CD4-positive, alpha-beta T cell treated with Interleukin-1 beta for 1 hour (primary cell): ENCODE results near the gene FYTTD1.
"Not testable (repeated sequence)": the region's sequence is repeated elsewhere in the genome, so short reads cannot be mapped to it uniquely, and the experiment has no call there.

Experiments
- DNase-seq, 2 donors: peaks; one replicate each; pipeline ENCODE4 v3.0.0-alpha.2; 2020 to 2022

FYTTD1 gene, protein sequence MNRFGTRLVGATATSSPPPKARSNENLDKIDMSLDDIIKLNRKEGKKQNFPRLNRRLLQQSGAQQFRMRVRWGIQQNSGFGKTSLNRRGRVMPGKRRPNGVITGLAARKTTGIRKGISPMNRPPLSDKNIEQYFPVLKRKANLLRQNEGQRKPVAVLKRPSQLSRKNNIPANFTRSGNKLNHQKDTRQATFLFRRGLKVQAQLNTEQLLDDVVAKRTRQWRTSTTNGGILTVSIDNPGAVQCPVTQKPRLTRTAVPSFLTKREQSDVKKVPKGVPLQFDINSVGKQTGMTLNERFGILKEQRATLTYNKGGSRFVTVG

DNA sequence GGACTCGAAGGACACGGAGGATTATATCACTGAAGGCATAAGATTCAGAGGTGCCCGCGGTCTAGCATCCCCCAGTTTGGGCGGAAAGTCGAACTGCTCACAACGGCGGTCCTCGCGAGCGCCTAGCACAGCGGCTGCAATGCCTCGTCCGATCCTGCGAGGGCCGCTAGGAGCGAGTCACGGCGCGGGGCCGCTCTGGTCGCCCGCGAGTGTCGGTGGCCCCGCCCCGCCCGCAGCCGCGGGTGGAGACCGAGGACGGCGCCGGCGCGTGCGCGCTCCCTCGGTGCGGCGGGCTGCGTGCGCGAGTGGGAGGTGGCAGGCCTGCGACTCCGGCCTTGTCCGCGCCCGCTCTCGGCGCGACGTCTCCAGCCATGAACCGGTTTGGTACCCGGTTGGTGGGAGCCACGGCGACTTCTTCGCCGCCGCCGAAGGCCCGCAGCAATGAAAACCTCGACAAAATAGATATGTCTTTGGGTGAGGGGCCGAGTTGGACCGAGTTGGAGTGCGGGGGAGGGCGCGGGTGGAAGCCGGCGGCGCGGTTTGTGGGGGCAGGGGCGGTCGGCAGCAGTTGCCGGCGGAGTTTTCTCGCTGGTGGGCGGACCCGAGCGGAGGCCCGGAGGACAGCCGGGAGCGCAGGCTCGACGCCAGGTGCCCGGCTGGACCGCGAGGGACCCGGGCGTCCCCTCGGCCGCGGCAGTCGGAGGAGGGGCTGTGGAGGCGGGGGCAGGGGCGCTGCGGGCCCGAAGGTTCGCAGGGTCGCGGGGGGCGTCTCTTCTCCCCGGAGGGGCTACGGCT is at the start of gene FYTTD1:
TSS of gene FYTTD1 (plus strand) at position 283 of the 795 bp plus-strand sequence. CDS start at position 372, 89 bp downstream.
- peak; percentile 89 to 92 for DNase-seq

DNA sequence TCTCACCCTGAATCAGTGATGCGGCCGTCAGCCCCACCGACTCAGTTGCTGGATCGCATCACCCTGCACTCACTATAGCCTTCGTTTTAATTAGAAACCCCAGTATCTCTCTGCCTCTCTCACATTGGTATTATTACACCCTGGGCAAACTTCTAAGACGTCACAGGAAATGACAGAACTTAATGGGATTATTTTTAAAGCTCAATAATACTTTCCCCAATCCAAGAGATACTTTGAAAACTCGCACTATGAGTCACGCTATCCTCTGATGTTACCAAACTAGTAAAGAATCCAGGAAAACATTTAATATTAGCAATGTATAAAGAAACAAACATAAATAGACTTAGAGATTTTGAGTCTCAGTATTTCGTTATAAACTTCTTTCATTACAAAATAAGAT is 49.6 kb upstream of the FYTTD1 start:
- no peak for DNase-seq

DNA sequence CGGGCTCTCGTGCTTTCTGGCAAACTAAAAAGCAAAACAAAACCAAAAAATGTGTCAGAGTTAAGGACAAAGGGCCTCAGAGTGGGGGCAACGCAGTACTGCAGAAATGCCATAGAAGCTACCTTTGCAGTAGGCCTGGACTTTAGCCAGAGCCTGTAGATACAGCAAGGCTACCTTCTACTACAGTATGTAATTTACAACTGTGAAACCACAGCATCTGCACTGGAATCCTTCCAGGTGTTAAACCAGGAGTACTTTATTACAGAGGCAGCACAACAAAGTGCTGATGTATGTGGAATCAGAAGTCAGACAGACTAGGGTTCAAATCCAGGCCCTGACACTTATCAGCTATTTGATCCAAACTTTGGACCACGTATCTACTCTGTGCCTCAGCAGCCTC is 47.8 kb upstream of the FYTTD1 start:
- DNase-seq: no peak

DNA sequence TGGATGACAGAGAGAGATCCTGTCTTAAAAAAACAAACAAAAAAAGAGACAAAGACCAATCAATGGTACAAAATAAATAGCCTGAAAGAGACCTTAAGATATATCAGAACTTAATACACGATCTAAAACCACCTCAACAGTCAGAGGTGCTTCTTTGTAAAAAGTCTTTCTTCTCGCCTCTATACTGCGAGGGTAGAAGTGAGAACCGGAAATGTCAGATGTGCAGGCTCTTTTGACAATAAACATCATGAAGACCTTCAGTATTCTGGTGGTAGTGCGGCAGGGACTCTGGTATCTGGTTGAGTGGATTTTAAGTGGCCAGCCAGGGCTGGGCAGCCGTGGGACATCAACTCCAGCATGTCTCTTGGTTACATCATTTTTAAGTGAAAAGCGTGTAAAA is 43.0 kb upstream of the FYTTD1 start:
- peak in 1 of 2 donors; percentile 17 for DNase-seq

DNA sequence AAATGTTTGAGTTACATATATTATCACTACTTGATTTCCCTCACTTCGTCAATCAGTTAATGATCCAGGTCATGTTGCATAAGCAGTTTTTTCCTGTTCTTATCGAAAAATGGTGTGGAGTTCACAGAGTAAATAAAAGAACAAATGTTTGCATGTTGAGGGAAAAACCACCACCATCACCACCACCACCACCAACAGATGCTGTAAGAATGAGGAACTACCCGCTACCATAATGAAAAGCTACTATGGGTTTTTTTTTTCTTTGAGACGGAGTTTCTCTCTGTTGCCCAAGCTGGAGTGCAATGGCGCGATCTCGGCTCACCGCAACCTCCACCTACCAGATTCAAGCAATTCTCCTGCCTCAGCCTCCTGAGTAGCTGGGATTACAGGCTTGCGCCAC is 40.5 kb upstream of the FYTTD1 start:
- DNase-seq: peak in 1 of 2 donors; percentile 20

DNA sequence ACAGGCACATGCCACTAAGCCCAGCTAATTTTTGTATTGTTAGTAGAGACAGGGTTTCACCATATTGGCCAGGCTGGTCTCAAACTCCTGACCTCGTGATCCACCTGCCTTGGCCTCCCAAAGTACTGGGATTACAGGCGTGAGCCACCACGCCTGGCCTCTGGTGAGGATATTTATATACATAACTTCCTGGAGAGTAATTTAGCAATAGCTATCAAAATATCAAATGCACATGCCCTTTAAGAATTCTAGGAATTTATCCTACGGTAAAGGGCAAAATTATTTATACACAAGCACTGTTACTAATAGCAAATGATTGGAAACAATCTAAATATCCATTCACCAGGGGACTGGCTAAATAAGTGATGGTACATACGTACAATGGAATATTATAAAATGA is 38.7 kb upstream of the FYTTD1 start:
- not testable (repeated sequence) for DNase-seq

DNA sequence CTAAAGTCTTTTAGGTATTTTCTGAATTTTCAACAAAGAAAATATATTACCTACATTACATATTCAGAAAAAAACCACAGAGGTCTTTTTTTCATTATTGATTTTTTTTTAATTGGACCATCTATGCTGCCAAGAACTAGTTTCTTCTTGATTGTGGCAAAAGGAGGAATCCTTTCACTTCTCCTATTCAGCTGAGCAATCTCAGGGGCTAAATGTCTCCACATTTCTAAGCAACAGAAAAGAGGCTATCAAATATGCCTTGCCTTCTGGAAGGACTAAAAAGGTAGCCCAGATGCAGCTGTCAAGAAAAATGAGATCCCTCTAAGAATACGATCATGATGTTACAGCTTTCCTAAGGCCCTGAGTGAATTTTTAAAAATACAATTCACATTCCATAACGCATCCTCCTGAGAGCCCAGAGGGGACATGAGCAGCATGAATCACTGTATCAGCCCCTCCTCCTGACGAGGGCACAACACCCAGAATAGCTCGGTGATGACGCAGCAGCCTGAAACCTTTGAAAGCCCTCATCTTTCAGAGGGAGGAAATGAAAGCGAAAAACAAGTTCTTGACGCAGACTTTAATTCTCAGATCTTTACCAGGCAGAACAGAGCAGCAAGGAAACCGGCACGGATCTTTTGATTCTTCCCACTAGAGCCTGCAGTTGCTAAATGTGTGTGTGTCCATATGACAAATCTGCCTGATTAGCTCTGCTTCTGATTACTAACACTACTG is 37.5 kb upstream of the FYTTD1 start:
- peak; percentile 90 to 91 for DNase-seq

DNA sequence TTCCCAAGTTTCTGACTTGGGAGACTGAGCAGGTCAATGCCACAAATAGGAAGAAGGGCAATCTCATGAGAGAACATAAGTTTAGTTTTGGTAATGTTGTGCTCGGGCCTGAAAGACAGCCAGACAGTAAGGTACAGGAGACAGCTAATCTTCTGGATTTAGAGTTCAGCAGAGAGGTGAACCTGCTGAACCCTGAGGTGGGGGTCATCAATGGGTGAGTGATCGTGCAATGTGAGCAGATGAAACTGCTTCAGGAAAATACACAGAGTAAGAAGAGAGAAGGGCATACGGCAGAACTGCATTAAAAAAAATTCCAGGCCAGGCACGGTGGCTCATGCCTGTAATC is 36.2 kb upstream of the FYTTD1 start:
- no peak for DNase-seq

DNA sequence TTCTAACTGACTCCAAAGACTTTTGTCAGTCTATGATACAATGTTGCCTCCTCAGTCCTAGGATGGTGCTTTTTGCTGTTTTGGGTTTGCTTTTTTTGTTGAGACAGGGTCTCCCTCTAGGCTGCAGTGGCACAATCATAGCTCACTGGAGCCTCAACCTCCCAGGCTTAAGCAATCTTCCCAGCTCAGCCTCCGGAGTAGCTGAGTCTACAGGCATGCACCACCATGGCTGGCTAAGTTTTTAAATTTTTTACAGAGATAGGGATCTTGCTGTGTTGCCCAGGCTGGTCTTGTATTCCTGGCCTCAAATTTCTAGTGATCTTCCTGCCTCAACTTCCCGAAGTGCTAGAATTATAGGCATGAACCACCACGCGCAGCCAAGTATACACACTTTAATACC is 35.4 kb upstream of the FYTTD1 start:
- no peak for DNase-seq

DNA sequence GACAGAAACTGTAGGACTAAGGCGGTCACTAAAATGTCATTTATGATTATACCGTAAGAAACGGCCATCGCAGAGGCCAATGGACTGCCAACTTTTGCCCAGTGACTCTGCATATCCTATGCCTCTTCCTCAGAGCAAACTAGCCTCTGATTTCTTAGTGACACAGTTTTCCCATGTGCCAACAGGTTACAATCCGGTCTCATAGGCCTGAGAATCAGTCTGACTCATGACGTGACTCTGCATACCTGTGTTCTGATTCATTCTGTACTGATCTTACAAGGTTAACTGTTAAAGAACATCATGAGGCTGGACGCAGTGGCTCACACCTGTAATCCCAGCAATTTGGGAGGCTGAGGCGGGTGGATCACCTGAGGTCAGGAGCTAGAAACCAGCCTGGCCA is 30.8 kb upstream of the FYTTD1 start:
- DNase-seq: no peak

DNA sequence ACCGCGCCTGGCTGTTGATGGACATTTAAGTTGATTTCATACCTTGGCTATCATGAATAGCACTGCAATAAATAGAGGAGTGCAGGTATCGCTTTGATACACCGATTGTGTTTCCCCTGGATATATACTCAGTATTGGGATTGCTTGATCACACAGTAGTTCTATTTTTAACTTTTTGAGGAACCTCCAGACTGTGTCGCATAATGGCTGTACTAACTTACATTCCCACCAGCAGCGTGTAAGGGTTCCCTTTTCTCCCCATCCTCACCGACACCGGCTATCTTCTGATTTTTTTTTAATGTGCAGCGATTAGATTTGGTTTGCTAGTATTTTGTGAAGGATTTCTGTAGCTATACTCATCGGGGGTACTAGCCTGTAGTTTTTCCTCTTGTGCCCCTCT is 29.0 kb upstream of the FYTTD1 start:
- no peak for DNase-seq

DNA sequence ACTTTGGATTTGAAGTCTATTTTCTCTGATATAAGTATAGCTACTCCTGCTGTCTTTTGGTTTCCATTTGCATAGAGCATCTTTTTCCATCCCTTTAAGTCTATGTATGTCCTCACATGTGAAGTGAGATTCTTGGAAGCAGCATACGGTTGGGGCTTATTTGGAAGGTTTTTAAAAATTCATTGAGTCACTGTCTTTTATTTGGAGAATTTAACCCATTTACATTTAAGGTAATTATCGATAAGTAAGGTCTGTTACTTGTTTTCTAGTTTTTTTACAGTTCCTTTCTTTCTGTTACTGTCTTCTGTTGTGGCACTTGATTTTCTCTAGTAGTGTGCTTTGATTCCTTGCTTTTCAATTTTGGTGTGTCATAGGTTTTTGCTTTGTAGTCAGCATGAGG is 26.9 kb upstream of the FYTTD1 start:
- no peak for DNase-seq

DNA sequence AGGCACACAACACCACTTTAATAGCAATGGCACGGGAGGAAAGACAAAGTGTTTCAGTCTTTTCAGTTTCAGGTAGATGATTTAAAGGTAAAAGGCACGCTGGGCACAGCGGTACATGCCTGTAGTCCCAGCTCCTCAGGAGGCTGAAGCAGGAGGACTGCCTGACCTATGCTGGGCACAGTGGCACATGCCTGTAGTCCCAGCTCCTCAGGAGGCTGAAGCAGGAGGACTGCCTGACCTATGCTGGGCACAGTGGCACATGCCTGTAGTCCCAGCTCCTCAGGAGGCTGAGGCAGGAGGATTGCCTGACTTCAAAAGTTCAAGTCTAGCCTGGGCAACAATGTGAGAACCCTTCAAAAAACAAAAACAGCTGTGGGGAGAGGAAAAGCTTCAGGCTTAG is 21.8 kb upstream of the FYTTD1 start:
- not testable (repeated sequence) for DNase-seq

DNA sequence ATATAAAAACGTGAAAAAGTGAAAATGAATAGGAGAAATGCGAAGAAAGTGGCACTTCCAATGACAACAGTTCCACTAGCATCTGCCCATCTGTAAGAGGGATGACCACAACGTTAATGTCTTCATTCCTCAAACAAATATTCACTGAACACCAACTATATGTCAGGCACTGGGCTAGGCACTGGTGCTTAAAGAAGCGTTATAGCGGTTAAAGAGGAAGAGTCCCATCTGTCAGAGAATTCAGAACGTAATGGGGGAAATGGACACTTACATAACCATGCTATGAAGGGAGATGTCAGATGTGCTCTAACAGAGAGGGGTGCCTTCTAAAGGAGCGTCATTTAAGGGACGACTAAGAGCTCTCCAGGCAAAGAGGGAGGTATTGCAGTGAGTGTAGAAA is 21.2 kb upstream of the FYTTD1 start:
- DNase-seq: no peak

DNA sequence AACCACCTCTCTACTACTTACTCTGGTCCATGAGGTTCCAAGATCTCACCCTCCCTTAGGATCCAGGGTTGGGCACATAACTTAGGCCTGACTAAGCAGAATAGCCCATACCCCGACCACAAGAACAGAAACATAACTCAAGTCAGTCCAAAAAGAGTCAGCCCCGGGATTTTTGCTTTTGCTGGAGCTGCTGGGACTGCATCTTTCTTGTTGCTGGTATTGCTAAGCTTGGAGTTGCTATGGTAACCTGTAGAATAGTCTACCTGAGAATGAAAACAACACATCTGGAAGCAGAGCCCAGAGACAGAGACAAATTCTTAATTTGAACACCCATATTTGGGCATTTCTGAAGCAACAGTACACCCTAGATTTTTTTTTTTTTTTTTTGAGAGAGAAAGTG is 19.5 kb upstream of the FYTTD1 start:
- no peak for DNase-seq

DNA sequence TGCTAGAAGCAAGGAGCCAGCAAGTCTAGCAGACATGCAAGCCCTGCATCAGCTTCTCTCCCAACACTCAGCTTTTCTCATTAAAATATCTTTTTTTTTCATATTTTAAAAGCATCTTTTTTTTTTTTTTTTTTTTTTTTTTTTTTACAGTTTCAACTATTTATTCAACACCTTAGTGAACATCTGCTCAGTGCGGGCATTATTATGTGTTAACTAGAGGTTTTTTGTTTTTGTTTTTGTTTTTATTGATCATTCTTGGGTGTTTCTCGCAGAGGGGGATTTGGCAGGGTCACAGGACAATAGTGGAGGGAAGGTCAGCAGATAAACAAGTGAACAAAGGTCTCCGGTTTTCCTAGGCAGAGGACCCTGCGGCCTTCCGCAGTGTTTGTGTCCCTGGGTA is 18.9 kb upstream of the FYTTD1 start:
- not testable (repeated sequence) for DNase-seq

DNA sequence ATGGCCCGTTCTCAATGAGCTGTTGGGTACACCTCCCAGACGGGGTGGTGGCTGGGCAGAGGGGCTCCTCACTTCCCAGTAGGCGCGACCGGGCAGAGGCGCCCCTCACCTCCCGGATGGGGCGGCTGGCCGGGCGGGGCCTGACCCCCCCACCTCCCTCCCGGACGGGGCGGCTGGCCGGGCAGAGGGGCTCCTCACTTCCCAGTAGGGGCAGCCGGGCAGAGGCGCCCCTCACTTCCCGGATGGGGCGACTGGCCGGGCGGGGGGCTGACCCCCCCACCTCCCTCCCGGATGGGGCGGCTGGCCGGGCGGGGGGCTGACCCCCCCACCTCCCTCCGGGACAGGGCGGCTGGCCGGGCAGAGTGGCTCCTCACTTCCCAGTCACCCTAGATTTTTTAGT is 18.2 kb upstream of the FYTTD1 start:
- not testable (repeated sequence) for DNase-seq

DNA sequence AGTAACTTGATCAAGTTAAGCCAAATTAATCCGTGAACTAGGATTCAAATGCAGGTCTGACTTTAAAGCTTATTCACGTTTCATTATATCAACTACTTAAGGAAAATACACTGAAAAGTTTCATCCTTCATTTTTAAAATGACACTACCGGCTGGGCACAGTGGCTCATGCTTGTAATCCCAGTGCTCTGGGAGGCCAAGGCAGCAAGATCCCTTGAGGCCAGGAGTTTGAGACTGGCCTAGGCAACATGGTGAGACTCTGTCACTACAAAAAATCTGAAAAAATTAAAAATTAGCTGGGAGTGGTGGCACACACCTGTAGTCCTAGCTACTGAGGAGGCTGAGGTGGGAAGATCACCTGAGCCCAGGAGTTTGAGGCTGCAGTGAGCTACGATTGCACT is 16.6 kb upstream of the FYTTD1 start:
- DNase-seq: no peak

DNA sequence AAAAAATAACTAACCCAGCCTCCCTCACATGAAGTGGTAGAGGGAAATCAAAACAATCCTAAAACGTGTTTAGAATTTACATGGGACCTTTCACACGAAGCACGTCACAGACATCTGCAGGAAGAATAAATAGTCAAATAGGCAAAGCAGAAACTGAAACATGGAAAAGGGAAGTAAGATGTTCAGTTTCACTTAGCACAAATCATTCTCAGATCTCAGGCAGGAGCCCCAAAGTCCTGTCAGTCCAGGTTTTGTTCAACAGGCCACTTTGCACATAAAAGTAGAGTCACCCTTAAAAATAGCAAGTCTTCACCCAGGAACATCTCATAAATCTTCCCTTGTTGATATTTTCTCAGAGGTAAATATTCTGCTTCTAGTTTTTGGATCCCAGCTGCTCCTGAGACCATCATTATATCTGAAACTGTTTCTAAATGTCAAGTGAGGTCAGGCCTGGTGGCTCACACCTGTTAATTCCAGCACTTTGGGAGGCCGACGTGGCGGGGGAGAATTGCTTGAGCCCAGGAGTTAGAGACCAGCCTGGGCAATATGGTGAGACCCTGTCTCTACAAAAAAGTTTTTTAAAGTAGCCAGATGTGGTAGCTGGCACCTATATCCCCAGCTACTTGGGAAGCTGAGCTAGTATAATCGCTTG is 14.9 kb upstream of the FYTTD1 start:
- peak in 1 of 2 donors; percentile 23 for DNase-seq

DNA sequence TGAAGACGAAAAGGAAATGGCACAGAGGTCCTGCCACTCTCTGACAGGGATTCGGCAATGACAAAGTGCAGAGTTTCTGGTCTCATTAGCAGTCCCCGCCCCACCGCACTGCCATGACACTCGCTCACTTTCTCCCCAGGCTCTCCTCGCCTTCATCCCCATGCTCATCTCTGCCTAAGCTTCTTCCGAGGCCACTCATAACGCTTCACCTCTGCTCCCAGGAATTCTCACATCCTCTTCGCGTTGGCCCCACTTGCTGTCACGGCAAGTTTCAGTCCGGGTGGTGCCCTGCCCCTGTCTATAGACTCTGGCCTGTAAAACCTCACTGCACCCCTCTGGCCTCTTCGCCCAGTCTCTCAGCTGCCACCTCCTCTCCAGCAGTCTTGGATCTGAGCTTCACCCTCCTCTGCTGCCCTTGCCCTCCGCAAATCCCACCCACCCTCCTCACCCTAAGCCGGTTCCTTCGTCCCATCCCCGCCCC is 13.6 kb upstream of the FYTTD1 start:
- DNase-seq: peak; percentile 32 to 39

DNA sequence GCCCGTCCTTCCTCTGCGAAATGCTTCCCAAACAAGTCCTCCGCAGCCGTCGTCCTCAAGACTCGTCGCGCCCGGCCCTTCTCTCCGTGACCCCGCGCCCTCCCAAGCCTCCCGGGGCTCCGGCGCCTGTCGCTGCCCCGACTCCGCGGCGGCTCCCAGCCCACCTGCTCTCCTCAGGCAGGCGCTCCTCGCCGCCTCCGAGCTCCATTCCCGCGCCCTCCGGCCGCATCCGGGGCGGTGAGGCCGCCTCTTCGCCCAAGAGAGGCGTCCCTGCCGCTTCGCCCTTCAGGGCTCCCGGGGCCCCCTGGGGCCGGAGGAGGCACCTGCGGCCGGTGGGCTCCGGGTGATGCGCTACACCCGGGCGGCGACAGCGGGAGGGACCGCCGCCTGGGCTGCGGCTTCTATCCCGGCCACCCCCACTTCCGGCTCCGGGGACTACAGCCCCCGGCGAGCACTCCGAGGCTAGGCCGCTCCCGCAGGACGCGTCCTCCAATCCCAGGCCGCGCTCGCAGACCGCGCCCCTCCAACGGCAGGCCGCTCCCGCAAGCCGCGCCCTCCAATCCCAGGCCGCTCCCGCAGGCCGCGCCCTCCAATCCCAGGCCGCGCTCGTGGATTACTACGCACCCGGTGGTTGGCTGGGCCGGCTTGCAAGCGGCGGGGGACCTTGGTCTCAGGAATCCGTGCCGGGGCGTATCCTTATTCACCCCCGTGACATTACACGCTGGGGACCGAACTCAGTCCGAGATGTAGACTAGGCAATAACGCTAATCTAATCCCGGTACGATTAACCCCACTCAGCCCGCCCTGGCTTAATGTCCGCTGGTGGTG is 13.0 kb upstream of the FYTTD1 start, which contains the start of gene RUBCN:
TSS of gene RUBCN (minus strand) at position 414 of the 828 bp plus-strand sequence. CDS start at position 229, 185 bp downstream.
- DNase-seq: peak; percentile 93 to 94

DNA sequence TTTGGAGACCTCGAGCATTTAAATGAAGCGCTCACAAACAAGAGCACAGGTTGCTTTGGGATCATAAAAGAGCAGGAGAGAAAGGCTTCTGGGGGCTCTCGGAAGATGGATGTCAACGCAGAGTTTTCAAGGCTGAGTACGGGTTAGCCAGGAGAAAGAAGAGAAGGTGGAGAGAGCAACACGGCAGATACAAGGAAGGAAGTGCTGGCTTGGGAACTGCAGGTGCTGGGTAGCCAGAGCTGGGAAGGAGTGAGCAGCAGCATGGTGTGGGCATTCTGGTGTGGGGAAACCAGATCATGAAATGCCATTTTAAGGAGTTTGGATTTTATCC is 12.4 kb upstream of the FYTTD1 start:
- no peak for DNase-seq
